ENCODE results near the gene CLOCK.

The CLOCK gene

GRCh38 chr4:55410431-55410830 is 136.3 kb downstream of the CLOCK start:
- DNase-seq = no peak

- DNase-seq = peak in 1 of 2 experiments; percentile 40
Observed at GRCh38 chr4:55409468-55410171, 137.1 kb downstream of the CLOCK start.

GRCh38 chr4:55407764-55408163 is 138.9 kb downstream of the CLOCK start:
- DNase-seq = no peak

GRCh38 chr4:55407119-55407518 is 139.6 kb downstream of the CLOCK start:
- no peak for DNase-seq

GRCh38 chr4:55406545-55406944 is 140.2 kb downstream of the CLOCK start:
- DNase-seq = no peak

GRCh38 chr4:55405073-55405472 is 141.6 kb downstream of the CLOCK start:
- DNase-seq = no peak

GRCh38 chr4:55399581-55399980 is 147.1 kb downstream of the CLOCK start:
- DNase-seq = no peak

- no peak for DNase-seq
Observed at GRCh38 chr4:55398966-55399365, 147.7 kb downstream of the CLOCK start.

- no peak for DNase-seq
Observed at GRCh38 chr4:55398461-55398860, 148.2 kb downstream of the CLOCK start.

GRCh38 chr4:55397520-55398321 is 149.0 kb downstream of the CLOCK start:
- peak in 1 of 2 experiments; percentile 12 for DNase-seq

- peak in 1 of 2 experiments; percentile 49 for DNase-seq
Observed at GRCh38 chr4:55397126-55397436, 149.6 kb downstream of the CLOCK start.

- peak; percentile 7 to 67 for DNase-seq
Observed at GRCh38 chr4:55396308-55397125, 150.2 kb downstream of the CLOCK start.

- DNase-seq = peak; percentile 82 to 97
Observed at GRCh38 chr4:55395529-55396307, 151.0 kb downstream of the CLOCK start, which contains the start of gene TMEM165. Gene TMEM165 (plus strand): TSS chr4:55395957. CDS start chr4:55396190, 233 bp downstream.

- no peak for DNase-seq
Observed at GRCh38 chr4:55395218-55395528, 151.5 kb downstream of the CLOCK start.

GRCh38 chr4:55393461-55394320 is 153.0 kb downstream of the CLOCK start:
- DNase-seq = peak; percentile 16 to 55

- peak; percentile 13 to 32 for DNase-seq
Observed at GRCh38 chr4:55386840-55387239, 159.9 kb downstream of the CLOCK start.

- DNase-seq = peak in 1 of 2 experiments; percentile 47
Observed at GRCh38 chr4:55386073-55386472, 160.6 kb downstream of the CLOCK start.

- no peak for DNase-seq
Observed at GRCh38 chr4:55385201-55385649, 161.5 kb downstream of the CLOCK start.

GRCh38 chr4:55382488-55383003 is 164.2 kb downstream of the CLOCK start:
- no peak for DNase-seq

GRCh38 chr4:55381502-55381901 is 165.2 kb downstream of the CLOCK start:
- no peak for DNase-seq

GRCh38 chr4:55380576-55380975 is 166.1 kb downstream of the CLOCK start:
- DNase-seq = no peak
